C4-2B (cell line): ENCODE measurements around the gene C9.
"Not testable (repeated sequence)": the region's sequence is repeated elsewhere in the genome, so short reads cannot be mapped to it uniquely, and the experiment has no call there.

Source experiments
- CTCF ChIP-seq: fragments of 450-650 bp; conservative IDR thresholded peaks from 2 replicates; pipeline ENCODE4 v1.5.1; 2017; ENCODE audit warnings: mild to moderate bottlenecking
- ZFX ChIP-seq: fragments of 450-650 bp; IDR thresholded peaks from 2 replicates; pipeline ENCODE4 v1.6.1; 2017

GRCh38 chr5:39403761-39404160 lies 39.5 kb upstream of the C9 start:
- TF ChIP-seq CTCF, ZFX: not testable (repeated sequence)
